GM18520 (cell line): ENCODE data around the gene TMEM132D.

ENCODE experiments used
- ATAC-seq: cut with Tn5 transposase; IDR thresholded peaks from one replicate; pipeline ENCODE4 v1.9.1; 2021; ENCODE audit not compliant: unreplicated experiment

The TMEM132D gene

GRCh38 chr12:129750421-129750820 is 153.4 kb downstream of the TMEM132D start:
- no peak for ATAC-seq

GRCh38 chr12:129746318-129746717 is 157.5 kb downstream of the TMEM132D start:
- no peak for ATAC-seq

DNA sequence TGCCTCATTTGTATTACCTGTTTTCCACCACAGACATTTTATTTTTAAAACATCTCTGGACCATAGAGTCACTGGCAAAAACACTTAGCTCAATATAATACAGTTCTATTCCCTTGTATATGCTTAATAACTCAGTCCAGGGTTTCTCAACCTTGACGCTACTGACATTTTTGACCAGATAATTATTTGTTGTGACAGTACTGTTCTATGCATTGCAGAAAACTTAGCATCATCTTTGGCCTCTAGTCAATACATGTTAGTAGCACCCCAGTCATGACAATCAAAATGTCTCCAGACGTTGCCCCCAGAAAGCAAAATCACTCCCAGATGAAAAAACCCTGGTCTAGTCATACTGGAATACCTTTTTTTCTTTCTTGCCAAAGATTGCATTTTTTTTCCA is 174.7 kb downstream of the TMEM132D start:
- no peak for ATAC-seq

- no peak for ATAC-seq
Observed at GRCh38 chr12:129727100-129727499, 176.7 kb downstream of the TMEM132D start.

DNA sequence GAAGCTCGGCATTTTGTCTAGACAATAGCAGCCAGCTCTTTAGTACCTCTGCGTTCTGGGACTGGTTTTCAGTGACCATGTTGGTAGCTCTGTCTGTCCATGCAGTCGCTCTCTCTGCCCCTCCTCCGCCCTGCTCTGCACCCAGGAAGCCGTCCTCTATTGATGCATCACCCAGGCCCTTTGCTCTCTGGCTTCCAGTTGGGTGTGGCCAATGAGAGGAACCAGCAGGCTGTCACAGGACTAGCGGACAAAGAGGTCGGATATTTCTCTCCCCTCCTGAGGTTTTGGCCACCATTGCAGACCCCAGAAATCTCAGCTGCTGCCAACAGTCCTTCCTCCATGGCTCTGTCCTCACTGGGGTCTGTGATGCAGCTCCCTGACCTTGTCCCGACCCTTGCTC is 180.6 kb downstream of the TMEM132D start:
- no peak for ATAC-seq

DNA sequence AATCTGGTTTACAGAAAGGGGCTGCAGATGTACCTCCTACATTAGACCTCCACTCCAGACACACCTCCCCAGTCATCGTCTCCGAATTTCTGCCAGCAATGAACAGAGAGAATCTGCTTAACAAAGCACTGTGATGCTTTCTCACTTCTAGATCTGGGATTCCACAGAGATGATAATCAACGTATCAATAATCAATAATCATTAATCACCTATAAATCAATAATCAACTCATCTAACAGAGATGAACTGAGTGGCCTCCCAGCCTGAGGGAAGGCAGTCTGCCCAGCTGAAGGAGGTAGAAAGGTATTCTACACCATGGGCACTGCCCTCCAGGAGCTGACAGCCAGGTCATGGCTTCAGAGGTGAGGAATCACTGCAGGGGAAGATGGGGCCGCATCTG is 183.2 kb downstream of the TMEM132D start:
- no peak for ATAC-seq

- no peak for ATAC-seq
Observed at GRCh38 chr12:129719416-129719815, 184.4 kb downstream of the TMEM132D start.

- no peak for ATAC-seq
Observed at GRCh38 chr12:129717438-129717837, 186.4 kb downstream of the TMEM132D start.

- no peak for ATAC-seq
Observed at GRCh38 chr12:129716825-129717224, 187.0 kb downstream of the TMEM132D start.

GRCh38 chr12:129706716-129707115 is 197.1 kb downstream of the TMEM132D start:
- no peak for ATAC-seq

DNA sequence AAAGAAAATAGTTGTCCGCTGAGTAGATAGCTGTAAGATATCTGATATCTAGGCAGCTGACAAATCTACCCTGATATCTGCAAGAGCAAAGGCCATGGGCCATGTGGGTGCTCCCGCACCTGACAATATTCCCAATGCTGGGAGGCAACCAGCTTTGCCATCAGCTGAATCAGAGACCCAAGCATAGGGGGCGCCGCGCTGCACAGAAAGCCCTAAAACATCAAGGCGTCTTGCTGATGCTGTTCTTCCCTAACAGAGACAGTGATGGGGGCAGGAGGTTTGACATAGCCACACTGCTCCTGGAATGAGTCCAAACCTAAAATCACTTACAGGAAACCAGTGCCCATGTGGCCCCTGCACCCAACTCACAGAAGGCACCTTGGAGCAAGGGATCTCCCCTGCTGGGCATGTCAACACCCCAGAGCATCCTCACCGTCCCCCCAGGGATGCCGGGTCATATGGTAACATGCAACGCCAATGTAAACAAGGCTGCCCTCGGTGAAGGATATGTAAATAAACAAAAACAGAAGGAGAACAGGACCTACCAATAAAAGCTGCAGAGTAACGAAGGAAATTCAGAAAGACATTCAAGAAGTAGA is 199.5 kb downstream of the TMEM132D start:
- ATAC-seq, result no peak

- no peak for ATAC-seq
Observed at GRCh38 chr12:129701631-129702101, 202.2 kb downstream of the TMEM132D start.

DNA sequence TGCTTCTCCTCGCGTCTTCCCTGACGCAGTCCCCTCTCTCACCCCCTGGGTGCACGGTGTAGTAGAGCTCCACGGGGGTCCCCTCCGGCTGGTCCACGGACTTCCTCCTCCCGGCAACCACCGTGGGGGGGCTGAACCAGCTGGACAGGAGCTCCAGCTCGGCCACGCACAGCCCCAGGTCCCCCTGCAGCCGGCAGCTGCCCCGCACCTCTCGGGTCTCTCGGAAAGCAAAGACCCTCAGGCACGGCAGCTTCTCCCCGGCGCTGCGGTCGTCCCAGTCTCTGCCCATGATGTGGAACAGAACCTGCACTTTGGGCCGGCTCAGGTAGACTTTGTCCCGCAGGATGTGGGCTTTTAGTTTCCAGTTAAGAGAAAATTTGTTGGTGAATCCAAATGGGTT is 203.8 kb downstream of the TMEM132D start:
- ATAC-seq, result no peak

DNA sequence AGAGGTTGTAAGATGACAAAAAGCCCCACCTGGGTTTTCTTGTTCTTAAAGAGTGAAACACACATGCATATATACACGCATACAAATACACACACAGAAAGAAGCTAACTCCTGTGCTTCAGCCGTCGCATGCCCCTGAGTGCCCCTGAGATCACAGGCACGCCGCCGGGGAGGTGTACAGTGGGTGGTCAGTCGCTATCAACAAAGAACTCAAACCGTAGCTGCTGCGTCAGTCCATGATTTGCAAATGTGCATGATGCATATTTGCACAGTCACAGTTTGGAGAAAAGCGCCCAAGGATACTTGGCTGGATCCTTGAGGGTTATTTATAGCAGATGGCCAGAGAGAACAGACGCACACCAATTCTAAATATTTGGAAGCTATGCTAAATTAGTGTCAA is 206.9 kb downstream of the TMEM132D start:
- ATAC-seq, result no peak

GRCh38 chr12:129696405-129696804 is 207.4 kb downstream of the TMEM132D start:
- ATAC-seq, result no peak

GRCh38 chr12:129693731-129694130 is 210.1 kb downstream of the TMEM132D start:
- ATAC-seq, result no peak

GRCh38 chr12:129687731-129688130 is 216.1 kb downstream of the TMEM132D start:
- no peak for ATAC-seq

DNA sequence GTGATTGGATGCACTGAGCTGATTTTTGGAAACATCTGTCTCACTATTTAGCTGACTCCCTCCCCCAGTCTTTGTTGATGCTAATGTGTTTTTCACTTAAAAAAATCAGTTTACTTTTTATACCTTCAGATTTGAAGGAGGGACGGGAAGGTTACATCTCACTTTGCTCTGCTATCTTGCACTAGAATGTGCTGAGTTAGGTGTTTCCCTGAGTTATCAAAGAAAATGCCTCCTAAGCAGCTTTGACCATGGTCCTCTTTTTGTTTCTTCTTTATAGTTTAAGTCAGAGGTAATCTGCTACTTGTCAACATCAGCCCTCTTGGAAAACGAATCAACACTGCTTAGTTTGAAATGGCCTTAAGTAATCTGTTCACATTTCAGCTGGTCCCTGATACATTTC is 222.0 kb downstream of the TMEM132D start:
- ATAC-seq, result no peak

DNA sequence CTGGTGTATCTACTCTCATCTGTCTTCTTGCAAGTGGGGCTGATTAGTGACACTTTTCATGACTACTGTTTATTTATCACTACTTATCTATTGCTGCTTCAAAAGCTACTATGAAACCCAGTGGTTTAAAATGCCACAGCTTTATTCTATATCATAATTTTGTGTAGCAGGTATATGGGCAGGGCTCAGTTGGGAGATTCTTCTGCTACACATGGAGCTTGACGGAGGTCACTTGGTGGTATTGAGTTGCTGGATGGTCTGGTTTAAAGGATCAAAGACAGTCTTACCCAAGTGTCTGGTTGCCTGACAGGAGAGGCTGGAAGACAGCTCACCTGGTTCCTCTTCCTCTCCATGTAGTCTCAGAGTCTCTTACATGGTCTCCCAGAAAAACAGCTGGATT is 222.7 kb downstream of the TMEM132D start:
- ATAC-seq, result no peak

- no peak for ATAC-seq
Observed at GRCh38 chr12:129676411-129676810, 227.4 kb downstream of the TMEM132D start.

- no peak for ATAC-seq
Observed at GRCh38 chr12:129675947-129676346, 227.9 kb downstream of the TMEM132D start.

GRCh38 chr12:129675496-129675895 is 228.3 kb downstream of the TMEM132D start:
- no peak for ATAC-seq

GRCh38 chr12:129673806-129674205 is 230.0 kb downstream of the TMEM132D start:
- no peak for ATAC-seq
